ENCODE data around the gene SNIP1.

DNA sequence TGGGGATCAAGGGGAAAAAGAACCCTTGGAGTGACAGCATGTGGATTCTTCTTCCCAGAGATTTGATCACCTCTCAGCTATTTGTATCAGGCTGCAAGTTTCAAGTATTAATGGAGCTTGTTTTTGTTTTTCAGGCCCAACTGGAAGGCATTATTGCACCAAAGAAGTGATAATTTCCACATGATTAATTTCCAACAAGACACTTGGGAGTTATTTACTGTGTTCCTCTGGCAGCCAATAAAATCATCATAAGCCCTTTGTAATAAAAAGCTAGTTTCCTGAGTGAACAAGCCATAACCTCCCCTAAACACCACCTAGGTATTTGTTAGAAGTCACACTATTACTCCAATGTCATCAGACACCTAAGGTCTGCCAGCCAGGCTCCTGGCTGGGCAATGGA is 10.8 kb upstream of the SNIP1 start:
- TF ChIP-seq, protein P1, sequence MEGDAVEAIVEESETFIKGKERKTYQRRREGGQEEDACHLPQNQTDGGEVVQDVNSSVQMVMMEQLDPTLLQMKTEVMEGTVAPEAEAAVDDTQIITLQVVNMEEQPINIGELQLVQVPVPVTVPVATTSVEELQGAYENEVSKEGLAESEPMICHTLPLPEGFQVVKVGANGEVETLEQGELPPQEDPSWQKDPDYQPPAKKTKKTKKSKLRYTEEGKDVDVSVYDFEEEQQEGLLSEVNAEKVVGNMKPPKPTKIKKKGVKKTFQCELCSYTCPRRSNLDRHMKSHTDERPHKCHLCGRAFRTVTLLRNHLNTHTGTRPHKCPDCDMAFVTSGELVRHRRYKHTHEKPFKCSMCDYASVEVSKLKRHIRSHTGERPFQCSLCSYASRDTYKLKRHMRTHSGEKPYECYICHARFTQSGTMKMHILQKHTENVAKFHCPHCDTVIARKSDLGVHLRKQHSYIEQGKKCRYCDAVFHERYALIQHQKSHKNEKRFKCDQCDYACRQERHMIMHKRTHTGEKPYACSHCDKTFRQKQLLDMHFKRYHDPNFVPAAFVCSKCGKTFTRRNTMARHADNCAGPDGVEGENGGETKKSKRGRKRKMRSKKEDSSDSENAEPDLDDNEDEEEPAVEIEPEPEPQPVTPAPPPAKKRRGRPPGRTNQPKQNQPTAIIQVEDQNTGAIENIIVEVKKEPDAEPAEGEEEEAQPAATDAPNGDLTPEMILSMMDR (conservative IDR thresholded peaks at IDR 0.05 in 1 of 2, IDR thresholded peaks at IDR 0.05 in 1 of 2; ENCODE audit: extremely low read depth in 1 of 2, insufficient read depth in 1 of 2, low read depth in 1 of 2, low read length in 2 of 2), result no peak
- no peak for TF ChIP-seq EZH2 (IDR thresholded peaks at IDR 0.05; ENCODE audit: borderline replicate concordance, low read length)
